ENCODE measurements around the gene MZB1.

GRCh38 chr5:139431706-139432105, 42.0 kb upstream of the MZB1 start:
- TF ChIP-seq CTCF (IDR thresholded peaks at IDR 0.05) (no peak), POLR2A (IDR thresholded peaks at IDR 0.05) (no peak)

Data from right lobe of liver (tissue), 4 donors.